GF-D8 (cell line): ENCODE results near the gene ARHGAP19.
"Not testable (repeated sequence)": the region's sequence is repeated elsewhere in the genome, so short reads cannot be mapped to it uniquely, and the experiment has no call there.

Source experiments
- DNase-seq: peaks from one replicate; lab custom pipeline; 2025; lab: John Stamatoyannopoulos, UW

The ARHGAP19 gene

DNA sequence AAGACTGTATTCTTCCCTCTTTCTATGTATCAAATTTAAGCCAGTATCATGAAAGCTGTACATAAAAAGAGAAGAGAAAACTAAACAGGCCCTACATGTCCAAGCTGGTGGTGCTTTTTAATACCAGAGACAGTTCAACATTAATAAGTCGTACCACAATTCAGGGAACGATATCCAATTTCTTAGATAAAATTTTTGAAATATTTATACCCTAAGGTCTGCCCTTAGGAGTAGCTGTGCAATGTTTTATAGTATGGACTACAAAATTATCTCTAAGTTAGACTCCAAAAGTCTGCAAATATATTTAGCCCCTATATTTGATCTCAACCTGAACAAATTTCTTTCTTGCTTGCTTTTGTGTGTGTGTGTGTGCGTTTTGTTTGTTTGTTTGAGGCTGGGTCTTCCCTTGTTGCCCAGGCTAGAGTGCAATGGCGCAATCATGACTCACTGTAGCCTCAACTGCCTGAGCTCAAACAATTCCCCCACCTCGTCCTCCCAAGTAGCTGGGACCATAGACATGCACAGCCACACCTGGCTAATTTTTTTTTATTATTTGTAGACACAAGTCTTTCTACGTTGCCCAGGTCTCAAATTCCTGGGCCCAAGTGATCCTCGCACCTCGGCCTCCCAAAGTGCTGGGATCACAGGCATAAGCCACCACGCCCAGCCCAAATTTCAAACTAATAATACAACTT lies 13.2 kb downstream of the ARHGAP19 start:
- DNase-seq, result no peak

DNA sequence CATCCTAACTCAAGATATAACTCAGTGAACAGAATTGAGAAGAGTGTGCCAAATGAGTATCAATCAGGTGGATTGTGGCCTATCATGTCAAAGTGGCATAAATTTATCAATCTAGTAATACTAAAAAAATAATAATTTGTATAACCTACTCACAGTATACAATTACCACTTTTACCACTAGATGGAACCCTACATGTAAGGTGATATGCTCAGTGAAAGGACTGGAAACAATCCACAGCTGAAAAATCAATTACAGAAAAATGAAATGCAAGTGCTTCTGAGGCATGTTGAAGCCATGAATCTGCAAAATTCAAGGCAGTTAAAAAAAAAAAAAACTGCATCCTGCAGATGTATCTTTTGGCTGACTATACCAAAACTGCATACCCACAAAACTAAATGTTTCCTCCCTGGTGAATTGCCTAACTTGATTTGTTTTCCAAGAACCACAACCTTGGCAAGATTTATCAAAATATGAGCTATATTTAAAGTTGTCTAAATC lies 13.9 kb downstream of the ARHGAP19 start:
- peak; percentile 38 for DNase-seq

DNA sequence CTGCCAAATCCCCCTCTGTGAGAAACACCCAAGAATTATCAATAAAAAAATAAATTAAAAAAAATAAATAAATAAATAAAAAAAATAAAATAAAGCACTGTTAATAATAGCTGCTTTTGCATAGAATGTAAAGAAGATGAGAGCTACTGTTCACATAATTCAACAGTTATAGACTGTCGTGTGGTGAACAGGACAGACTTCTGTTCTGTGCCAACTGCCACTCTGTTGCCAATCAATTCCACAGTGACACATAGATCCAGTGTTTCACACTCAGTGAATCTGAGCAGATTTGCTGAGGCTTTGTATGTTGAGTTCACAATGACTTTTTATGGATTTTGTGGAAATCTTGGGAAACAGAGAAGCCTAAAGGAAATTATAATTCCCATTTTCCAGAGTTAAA lies 14.9 kb downstream of the ARHGAP19 start:
- no peak for DNase-seq

DNA sequence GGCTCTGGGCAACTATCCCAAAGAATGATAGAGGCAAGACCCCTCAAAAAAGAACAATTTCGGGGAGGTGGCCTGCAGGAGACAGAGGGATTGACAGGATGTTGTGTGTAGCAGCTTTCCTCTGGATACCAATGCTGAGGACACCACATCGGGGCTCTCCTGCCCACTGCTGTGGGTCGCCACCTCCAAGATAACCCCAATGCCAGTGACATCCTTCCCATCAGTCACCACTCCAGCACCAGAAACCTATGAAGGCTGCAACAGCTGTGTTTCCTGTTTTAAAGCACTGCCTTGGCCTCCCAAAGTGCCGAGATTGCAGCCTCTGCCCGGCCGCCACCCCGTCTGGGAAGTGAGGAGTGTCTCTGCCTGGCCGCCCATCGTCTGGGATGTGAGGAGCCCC lies 17.6 kb downstream of the ARHGAP19 start:
- DNase-seq, result no peak

DNA sequence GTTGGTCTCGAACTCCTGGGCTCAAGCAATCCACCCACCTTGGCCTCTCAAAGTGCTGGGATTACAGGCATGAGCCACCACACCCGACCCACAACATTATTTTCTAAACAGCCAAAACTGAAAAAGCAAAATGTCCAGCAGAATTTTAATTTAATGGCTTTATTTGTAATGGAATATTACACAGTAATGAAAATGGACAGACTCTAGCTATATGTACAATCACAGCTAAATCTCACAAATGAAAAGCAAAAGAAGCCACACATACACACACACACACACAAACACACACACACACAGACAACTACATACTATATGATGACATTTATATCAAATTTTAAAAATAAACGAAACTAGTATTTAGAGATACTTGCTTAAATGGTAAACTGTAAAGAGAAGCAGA lies 18.7 kb downstream of the ARHGAP19 start:
- DNase-seq, result no peak

DNA sequence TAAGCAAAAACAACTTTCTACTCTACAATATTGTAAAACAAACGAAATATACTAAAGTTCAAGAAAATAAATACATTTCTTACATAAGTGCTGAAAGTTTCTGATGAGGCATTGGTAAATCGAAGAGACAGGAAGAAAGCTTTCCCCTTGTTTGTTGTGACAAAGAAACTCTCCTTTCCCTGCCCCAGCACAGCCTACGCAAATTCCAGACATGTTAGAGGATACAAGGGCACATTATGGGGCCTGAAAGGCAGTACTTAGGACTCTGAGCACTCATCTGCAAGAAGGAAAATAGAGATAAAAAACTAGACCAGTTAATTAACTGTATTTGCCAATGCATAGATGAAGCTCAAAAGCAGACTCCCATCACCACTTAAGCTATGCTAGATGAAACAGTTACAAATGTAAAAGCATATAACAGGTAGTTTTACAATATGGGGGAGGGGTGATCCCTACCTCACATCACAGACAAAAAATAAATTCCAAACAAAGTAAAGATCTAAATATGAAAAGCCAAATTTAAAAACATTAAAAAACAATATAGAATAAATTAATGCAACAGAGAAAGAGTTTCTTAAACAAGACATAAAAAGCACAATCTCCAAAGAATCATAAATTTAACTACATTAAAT lies 21.8 kb downstream of the ARHGAP19 start:
- no peak for DNase-seq

DNA sequence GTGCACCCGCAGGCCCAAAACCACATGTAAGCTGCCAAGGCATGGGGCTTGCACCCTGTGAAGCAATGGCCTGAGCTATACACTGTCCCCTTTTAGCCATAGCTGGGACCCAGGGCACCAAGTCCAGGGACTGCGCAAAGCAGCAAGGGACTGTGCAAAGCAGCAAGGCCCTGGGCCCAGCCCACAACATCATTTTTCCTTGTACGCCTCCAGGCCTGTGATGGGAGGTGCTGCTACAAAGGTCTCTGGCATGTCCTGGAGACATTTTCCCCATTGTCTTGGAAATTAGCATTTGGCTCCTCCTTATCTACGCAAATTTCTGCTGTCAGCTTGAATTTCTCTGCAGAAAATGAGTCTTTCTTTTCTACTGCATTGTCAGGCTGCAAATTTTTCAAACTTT lies 24.8 kb downstream of the ARHGAP19 start:
- no peak for DNase-seq

DNA sequence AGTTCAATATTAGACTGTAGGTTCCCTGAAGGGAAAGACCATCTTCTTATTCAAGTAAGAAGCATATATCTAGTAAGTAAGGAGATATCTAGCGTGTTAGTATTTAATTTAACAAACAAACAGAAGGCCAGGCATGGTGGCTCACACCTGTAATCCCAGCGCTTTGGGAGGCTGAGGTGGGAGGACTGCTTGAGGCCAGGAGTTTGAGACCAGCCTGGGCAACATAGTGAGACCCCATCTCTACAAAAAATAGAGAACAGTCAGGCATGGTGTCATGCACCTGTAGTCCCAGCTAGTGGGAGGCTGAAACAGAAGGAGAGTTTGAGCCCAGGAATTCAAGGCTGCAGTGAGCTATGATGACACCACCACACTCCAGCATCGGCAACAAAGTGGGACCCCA lies 27.3 kb downstream of the ARHGAP19 start:
- DNase-seq, result not testable (repeated sequence)

DNA sequence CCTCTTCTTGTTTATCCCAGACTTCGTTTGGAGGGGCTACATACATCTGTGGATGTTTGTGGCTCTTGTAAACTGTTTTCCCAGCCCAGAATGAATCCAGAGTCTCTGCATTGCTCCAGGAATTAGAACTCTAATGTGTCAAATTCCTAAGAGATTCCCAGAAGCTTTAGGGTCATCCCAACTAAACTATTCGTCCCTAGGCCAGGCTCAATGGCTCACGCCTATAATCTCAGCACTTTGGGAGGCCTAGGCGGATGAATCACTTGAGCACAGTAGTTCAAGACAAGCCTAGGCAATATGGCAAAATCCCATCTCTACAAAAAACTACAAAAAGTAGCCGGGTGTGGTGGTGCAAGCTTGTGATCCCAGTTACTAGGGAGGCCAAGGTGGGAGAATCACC lies 28.5 kb downstream of the ARHGAP19 start:
- no peak for DNase-seq

DNA sequence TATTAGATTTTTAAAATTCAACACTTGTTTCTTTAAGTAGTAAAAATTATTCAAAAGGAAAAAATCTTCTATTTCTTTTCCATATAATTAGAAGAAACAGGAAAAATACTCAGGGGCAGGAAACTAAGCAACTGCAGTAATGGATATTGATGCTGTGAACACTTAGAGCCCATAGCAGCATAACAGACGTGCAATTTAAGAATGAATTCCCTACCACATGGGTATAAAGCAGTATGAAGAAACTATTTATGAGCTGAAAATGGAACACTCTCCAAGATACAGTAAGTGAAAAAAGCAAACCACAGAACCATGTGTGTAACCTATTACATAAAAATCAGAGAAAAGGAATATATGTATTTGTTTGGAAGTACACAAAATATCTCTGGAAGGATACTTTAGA lies 30.8 kb downstream of the ARHGAP19 start:
- no peak for DNase-seq

DNA sequence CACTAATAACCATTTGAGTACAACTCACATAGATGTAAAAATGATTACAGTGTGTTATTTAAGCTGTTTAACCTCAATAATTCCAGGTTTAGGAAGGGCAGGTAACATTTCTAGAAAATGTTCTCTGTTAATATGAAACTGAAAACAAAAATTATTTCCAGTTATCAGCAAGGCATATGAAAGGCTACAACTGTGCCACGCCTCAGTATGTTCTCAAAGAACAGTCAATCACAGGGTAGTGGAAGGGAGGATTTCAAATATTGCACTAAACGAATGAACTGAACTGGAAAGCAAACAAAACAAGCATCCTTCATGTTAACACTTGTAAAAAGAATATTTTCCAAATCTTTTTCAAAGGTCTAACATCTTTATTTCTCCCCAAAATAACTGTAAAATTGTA lies 31.3 kb downstream of the ARHGAP19 start:
- no peak for DNase-seq

DNA sequence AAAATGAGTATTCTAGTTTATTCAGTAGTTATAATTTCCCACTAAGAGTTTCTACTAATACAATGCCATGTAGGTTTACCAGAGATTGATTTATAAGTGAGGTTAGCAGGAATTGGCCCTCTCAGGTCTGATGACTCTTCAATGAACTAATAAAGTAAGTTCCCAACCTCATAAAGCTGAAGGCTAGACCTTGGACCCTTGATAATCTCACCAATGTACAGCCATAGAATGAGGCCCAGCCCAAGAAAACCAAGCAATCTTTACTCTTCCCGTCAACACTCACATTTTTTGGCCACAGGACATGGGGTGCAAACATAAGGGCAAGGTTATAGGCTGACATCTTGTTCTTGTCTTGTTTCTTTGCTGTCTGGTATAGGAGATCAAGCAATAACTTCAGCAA lies 33.3 kb downstream of the ARHGAP19 start:
- DNase-seq, result no peak

DNA sequence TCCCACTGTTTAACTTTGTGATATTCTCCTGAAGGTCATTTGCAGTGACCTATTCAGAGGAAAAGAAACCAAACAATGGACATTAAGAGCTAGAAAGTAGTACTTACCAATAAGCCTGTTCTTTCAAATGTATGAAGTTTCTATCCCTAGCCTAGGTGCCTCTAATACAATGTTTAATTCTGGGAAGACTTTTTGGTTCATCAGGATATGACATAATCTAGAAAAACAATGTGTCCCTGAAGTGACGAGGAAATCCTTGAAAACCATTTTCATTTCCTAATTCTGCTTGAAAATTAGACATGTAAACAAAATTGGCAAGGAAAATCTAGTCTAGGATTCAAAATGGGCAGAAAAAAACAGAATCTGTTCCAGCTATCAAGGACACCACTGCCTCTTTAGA lies 36.1 kb downstream of the ARHGAP19 start:
- DNase-seq, result no peak

DNA sequence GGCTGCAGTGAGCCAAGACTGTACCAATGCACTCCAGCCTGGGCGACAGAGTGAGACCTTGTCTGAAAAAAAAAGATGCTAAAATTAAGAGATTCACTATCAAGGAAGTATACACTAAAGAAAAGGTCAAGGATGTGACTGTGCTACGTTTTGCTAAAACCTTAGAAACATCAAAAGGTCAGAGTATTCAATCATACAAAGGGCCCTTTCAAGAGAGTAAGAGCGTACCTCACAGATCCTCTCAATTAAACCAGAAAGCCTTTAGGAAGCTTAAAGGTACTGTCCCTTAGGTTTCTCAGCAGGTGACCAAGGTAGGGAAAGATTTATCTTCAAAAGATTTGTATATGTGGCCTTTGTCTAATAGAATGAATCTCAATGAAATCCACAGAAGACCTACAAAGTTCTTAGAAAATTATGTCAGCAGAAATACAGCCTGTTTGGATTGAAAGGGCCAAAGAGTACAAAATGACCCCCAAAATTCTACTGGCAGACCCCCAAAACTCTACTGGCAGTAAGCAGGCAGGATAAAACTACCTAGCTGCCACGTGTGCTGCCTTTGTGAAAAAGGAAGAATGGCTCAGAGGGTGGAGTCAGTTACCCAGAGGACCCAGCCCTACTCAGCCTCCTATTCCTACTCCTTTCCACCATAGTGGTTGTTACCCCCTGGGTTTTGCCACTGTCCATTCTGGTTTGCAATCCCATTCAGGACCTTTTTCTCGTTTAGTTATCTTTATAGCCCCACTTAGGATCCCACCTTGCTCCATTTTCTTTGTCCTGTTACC lies 36.7 kb downstream of the ARHGAP19 start:
- no peak for DNase-seq

DNA sequence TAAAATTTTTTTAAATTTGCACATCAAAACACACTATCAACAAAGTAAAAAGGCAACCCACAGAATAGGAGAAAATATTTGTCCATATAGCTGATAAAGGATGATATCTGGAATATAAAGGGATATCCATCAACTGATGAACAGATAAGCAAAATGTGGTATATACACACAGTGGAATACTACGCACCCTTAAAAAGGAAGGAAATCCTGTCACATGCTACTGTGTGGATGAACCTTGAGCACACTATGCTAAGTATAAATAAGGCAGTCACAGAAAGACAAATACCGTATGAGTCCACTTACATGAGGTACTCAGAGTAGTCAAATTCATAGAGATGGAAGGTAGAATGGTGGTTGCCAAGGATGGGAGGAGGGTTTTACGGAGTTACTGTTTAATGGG lies 37.7 kb downstream of the ARHGAP19 start:
- no peak for DNase-seq

DNA sequence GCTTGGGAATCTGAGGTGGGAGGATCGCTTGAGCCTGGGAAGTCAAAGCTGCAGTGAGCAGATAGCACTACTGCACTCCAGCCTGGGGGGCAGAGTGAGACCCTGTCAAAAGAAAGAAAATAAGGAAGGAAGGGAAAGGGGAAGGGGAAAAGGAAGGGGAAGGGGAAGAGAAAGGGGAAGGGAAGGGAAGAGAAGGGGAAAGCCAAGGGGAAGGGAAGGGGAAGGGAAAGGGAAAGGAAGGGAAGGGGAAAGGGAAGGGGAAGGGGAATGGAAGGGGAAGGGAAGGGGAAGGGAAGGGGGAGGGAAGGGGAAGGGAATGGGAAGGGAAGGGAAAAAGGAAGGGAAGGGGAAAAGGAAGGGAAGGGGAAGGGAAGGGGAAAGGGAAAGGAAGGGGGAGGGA lies 41.5 kb downstream of the ARHGAP19 start:
- DNase-seq, result no peak

DNA sequence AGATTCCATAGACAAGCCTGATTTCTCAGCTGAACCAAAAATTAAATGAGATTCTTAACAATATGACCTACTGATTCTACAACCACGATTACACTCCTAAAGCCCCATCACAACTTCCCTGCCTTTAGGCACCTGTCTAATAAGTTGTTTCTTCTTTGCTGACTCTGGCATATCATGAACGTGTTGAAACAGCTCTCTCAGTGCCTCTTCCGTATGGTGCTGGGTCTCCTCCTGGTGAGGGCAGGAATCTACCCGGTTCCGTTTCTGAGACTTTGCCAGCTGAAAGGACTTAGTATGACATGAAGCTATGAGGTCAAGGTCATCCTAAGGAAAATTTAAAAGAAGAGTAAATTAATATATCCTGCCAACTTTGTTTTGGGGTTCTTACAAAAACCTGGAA lies 48.6 kb downstream of the ARHGAP19 start:
- DNase-seq, result no peak

DNA sequence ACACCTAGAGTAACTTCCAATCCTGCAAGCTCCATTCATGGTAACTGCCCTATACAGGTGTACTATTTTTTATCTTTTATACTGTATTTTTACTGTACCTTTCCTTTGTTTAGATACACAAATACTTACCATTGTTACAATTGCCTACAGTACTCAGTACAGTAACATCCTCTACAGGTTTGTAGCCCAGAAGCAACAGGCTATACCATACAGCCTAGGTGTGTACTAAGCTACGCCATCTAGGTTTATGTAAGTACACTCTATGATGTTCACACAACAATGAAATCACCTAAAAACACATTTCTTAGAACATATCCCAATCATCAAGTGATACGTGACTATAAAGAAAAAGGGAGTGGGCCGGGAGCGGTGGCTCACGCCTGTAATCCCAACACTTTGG lies 53.6 kb downstream of the ARHGAP19 start:
- no peak for DNase-seq

DNA sequence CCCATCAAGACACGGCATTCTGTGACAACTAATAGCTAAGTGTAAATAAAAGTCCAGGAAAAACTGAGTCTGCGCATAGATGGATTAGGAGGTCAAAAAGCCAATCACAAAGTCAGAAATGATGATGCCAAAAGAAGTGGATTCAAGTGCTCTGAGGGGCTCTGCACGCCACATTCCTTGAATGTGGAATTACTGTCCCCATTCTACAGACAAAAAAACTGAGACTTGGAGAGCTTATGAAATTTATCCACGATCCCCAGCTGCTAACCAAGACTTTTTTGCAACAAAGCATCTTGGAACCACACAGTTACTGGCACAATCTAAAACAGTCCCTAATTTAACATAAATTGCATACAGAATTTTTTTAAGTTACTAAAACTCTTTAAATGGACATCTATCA lies 57.1 kb downstream of the ARHGAP19 start:
- no peak for DNase-seq

DNA sequence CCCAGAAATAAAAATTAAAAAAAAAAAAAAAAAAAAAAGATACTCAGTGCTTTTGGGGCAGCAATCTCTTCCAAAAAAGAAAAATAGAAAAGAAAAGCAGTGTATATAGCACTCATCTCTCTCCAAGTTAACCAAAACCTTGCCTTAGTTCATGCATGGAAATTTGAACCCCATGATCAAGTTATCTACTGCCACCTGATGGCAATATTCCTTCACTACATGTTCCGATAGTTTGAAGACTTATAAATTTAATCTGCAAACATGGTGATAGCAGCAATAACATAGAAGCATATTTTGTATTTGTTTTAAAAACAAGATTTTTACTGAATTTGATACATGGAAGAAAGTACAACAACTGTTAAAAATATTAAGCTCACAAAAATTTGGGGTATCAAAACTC lies 58.0 kb downstream of the ARHGAP19 start:
- peak; percentile 8 for DNase-seq

DNA sequence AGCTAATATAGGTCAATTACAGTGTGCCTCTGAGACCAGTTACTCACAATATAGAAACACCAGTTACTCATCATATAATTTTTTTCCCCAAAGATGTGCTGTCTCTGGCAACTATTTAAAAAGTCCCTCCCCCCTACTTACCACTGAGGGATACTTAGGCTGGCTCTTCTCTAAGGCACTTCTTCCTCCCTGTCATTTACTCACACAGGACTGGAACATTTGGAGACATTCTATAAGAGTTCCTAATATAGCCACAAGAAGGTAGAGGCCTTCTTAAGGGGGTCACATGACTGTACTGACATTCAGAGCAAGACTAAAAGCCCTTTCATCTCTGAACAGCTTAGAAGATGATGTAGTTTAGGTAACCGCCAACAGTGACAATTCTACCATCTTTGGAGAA lies 62.3 kb downstream of the ARHGAP19 start:
- DNase-seq, result no peak

DNA sequence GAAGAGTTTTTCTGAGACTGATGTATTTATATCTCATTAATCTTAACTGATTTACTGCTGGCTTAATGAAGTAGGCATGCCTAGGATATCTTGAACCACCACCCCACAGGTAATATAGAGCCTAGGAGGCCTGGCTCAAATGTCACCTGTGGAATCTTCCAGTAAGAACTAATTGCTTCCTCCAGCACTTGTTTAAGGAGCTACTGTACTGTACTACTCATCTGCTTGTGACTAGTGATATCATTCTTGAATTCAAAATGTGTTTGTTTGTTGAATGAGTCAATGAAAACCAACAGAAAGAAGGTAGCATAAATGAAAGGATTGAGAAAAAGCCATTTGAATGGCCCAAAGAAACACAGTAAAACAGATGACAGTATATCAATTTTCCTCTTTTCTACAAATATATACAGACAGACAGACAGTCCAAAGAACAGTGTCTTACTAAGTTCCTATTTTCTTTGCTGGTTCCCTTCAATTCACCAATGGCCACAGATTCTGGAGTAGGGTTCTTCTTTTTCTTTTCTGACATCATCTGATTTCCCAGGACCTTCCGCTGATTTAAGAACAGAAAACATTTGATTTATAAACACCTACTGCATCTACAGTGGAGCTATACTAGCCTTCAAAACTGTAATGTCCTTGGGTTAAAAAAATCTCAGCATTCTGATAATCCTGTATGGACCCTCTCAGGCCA lies 63.0 kb downstream of the ARHGAP19 start:
- no peak for DNase-seq

DNA sequence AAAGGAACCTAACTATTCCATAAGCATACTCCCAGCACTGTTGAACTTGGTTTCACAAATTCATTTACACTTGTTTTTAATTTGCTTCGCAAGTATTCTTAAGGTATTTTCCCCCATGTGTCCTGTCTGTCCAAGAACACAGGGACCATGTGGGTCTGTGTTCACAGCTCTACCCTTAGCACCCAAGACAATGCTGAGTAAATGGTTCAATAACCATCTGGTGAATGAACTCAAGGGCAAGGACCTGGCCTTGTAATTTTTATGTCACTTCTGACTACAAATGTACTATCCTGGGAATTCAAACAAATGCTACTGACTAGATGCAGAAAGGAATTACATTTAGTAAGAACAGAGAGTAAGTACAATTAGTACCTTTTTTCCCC lies 63.7 kb downstream of the ARHGAP19 start:
- no peak for DNase-seq
